GF-D8 (cell line): ENCODE data around the gene SELENOV.

Experiments used
- DNase-seq: peaks from one replicate; lab custom pipeline; 2025; lab: John Stamatoyannopoulos, UW

The SELENOV gene

DNA sequence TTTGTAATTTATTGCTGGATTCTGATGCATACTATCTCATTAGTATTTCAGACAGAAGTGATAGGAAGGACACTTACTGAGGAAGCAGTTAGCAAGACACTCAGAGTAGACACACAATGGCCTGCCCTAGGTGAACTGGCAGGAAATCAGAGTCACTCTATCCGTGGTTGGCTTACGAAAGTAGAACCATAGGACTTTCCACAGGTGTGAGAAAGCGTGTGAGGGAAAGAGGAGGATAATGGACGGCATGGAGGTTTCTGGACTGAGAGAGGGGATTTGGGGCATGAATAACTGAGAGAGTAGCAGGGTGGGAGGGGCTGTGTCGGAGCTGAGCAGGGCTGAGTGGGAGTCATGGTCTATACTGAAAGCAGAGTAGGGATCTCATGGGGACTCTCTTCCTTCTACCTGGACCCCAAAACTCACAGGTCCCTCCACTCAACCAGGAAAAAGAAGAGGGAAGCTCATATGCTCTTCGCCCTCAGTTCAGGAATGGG lies 43.7 kb downstream of the SELENOV start:
- no peak for DNase-seq

- DNase-seq: no peak
These were observed 48.5 kb downstream of the SELENOV start for GRCh38 chr19:39563408-39563807.

GRCh38 chr19:39566064-39566463 lies 51.1 kb downstream of the SELENOV start:
- DNase-seq: no peak

DNA sequence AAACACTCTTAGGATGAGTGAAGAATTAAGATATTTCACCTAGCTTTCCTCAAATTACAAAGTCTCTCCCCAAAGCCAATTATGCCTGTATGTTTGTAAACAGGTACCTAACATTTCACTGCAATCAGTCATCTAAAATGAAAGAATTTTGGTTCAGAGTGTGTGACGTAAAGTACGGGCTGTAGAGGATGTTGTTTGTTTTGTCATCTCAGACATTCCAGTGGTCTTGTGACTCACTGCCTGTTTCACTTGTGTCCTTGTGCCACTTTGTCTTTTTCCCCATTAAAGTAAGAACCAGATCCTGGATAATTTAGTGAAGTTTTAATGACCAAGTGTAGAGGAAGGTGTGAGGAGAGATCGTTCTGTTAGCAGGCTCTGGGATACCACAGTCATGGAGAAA lies 53.7 kb downstream of the SELENOV start:
- DNase-seq: no peak
